ENCODE data around the gene KDM1B. TPM values are rescaled to one million over a fixed set of nuclear protein-coding genes. Genes with fewer than 3 reads are reported as not detected.

The KDM1B gene
- total RNA-seq = 10 to 100 TPM in 6 of 7 donors, 1 to 10 TPM in 1; 9.3 to 21.7 (median 13.7) TPM
- 10 to 100 TPM in 1 of 2 donors, 1 to 10 TPM in 1; 4.7 to 14.0 TPM for polyA plus RNA-seq
- long read RNA-seq, donor 1, partial matches to known transcripts = 0 of 1 reads
- long read RNA-seq, donor 1, other reads (novel, unspliced or antisense) = 1 of 1 reads
- long read RNA-seq, donor 2, partial matches to known transcripts = 32 of 32 reads
- long read RNA-seq, donor 2, other reads (novel, unspliced or antisense) = 0 of 32 reads
- long read RNA-seq, donor 3, partial matches to known transcripts = 2 of 10 reads
- long read RNA-seq, donor 3, other reads (novel, unspliced or antisense) = 8 of 10 reads

GRCh38 chr6:18155150-18155863 lies at the start of gene KDM1B:
TSS of gene KDM1B (plus strand) at chr6:18155422. CDS start at chr6:18159896, 4,474 bp downstream.
- Histone ChIP-seq H3K36me3 (no peaks in the 10 kb centered on the region), H3K4me1 (ENCODE audit: insufficient read depth) (peaks cover 2% of the 10 kb centered on the region), H3K27ac (peak within 1 kb of the TSS; percentile 50 to 70), H3K4me3 (peak within 1 kb of the TSS; percentile 97), H3K9me3 (no peaks in the 10 kb centered on the region), H3K27me3 (no peaks in the 10 kb centered on the region)
- no peak for TF ChIP-seq EP300 (IDR thresholded peaks at IDR 0.05)
- TF ChIP-seq POLR2A (IDR thresholded peaks at IDR 0.05) = peak; percentile 54
- DNase-seq = peak; percentile 98 to 99 (median 98)
- intact Hi-C loops (cut with DNase I) = loop anchor here in 1 of 4 donors (10.0 kb wide), 1 partner anchor 109 kb away; the partner anchor contains the start of gene DEK
- 0 to 1% (median 0%) methylated on average over 36 to 87 of the region's 87 CpGs for WGBS, 3 donors

GRCh38 chr6:18107061-18107460 lies 48.2 kb upstream of the KDM1B start:
- intact Hi-C loops (cut with DNase I) = no loop called here
- no peak overlapping the region for H3K27ac ChIP-seq
- TF ChIP-seq POLR2A (IDR thresholded peaks at IDR 0.05) = no peak
- H3K4me3 ChIP-seq = no peak overlapping the region
- no peaks in the 10 kb centered on the region for H3K4me1 ChIP-seq (ENCODE audit: insufficient read depth)
- H3K36me3 ChIP-seq = no peaks in the 10 kb centered on the region
- 97 to 100% (median 97%) methylated on average over 1 of the region's 1 CpG for WGBS, 3 donors
- no peaks in the 10 kb centered on the region for H3K9me3 ChIP-seq
- DNase-seq = no peak
- H3K27me3 ChIP-seq = no peaks in the 10 kb centered on the region

- no peak overlapping the region for H3K4me3 ChIP-seq
Measured at GRCh38 chr6:18110162-18110561, 45.1 kb upstream of the KDM1B start.

GRCh38 chr6:18115356-18115755 lies 39.9 kb upstream of the KDM1B start:
- Histone ChIP-seq H3K4me1 (ENCODE audit: insufficient read depth) (no peaks in the 10 kb centered on the region), H3K36me3 (no peaks in the 10 kb centered on the region), H3K9me3 (no peaks in the 10 kb centered on the region), H3K4me3 (no peak overlapping the region), H3K27ac (no peak overlapping the region), H3K27me3 (no peaks in the 10 kb centered on the region)
- TF ChIP-seq CTCF (IDR thresholded peaks at IDR 0.05) (no peak), EP300 (IDR thresholded peaks at IDR 0.05) (no peak), POLR2A (IDR thresholded peaks at IDR 0.05) (no peak)
- intact Hi-C loops (cut with DNase I) = no loop called here
- DNase-seq = no peak
- 69 to 80% (median 73%) methylated on average over 2 of the region's 2 CpGs for WGBS, 3 donors

More at GRCh38 chr6:18110162-18110561, 45.1 kb upstream of the KDM1B start:
- no peaks in the 10 kb centered on the region for H3K27me3 ChIP-seq
- DNase-seq = no peak
- H3K4me1 ChIP-seq (ENCODE audit: insufficient read depth) = no peaks in the 10 kb centered on the region
- no peak for TF ChIP-seq CTCF (IDR thresholded peaks at IDR 0.05)
- no peak for TF ChIP-seq EP300 (IDR thresholded peaks at IDR 0.05)
- TF ChIP-seq POLR2A (IDR thresholded peaks at IDR 0.05) = no peak
- H3K36me3 ChIP-seq = no peaks in the 10 kb centered on the region
- intact Hi-C loops (cut with DNase I) = no loop called here
- H3K9me3 ChIP-seq = no peaks in the 10 kb centered on the region
- no peak overlapping the region for H3K27ac ChIP-seq

GRCh38 chr6:18117136-18117535 lies 38.1 kb upstream of the KDM1B start:
- 87 to 88% (median 87%) methylated on average over 5 of the region's 5 CpGs for WGBS, 3 donors

More at GRCh38 chr6:18117136-18117535, 38.1 kb upstream of the KDM1B start:
- no peak overlapping the region for H3K27ac ChIP-seq
- intact Hi-C loops (cut with DNase I) = no loop called here
- TF ChIP-seq CTCF (IDR thresholded peaks at IDR 0.05) (no peak), POLR2A (IDR thresholded peaks at IDR 0.05) (no peak), EP300 (IDR thresholded peaks at IDR 0.05) (no peak)
- no peak for DNase-seq
- no peaks in the 10 kb centered on the region for H3K4me1 ChIP-seq (ENCODE audit: insufficient read depth)
- H3K36me3 ChIP-seq = no peaks in the 10 kb centered on the region
- no peak overlapping the region for H3K4me3 ChIP-seq
- no peaks in the 10 kb centered on the region for H3K9me3 ChIP-seq
- no peaks in the 10 kb centered on the region for H3K27me3 ChIP-seq

Data from ovary (tissue), 10 donors.